Measurements from ENCODE around the gene PHTF2. TPM values are rescaled to one million over a fixed set of nuclear protein-coding genes. Genes with fewer than 3 reads are reported as not detected.

Gene PHTF2
- polyA plus RNA-seq, 3 donors = 10.1 to 34.3 (median 10.3) TPM

- no peak for TF ChIP-seq CTCF (IDR thresholded peaks at IDR 0.05)
- Mint-ChIP-seq H3K9me3 (peaks cover 31 to 55% (median 51%) of the 10 kb centered on the region in 7 donors), H3K27me3 (ENCODE audit: low read depth in 3 of 3) (no peaks in the 10 kb centered on the region), H3K36me3 (peaks cover 33 to 49% of the 10 kb centered on the region in 2 donors), H3K4me3 (no peak overlapping the region), H3K4me1 (peaks cover 24% of the 10 kb centered on the region), H3K27ac (peak overlapping the region in 1 of 7 donors; percentile 65)
- H3K27me3 ChIP-seq (ENCODE audit: control insufficient read depth in 2 of 2, insufficient read depth in 2 of 2, low read length in 2 of 2) = no peaks in the 10 kb centered on the region
- H3K4me3 ChIP-seq (replicated peaks in 1 of 3; ENCODE audit: low read depth in 2 of 3, low read length in 3 of 3) = no peak overlapping the region
- no peak overlapping the region for H2AFZ ChIP-seq (ENCODE audit: insufficient read depth, low read depth, low read length, poor library complexity, severe bottlenecking)
- no peaks in the 10 kb centered on the region for H4K20me1 ChIP-seq (ENCODE audit: insufficient read depth, low read length)
- peaks cover 40 to 45% of the 10 kb centered on the region in 2 donors for H3K9me3 ChIP-seq (replicated peaks in 1 of 2; ENCODE audit: control insufficient read depth in 1 of 2, insufficient read depth in 1 of 2, low read length in 2 of 2)
- peaks cover 81% of the 10 kb centered on the region for H3K79me2 ChIP-seq (ENCODE audit: insufficient read depth, low read length)
- intact Hi-C loops (cut with micrococcal nuclease) = no loop called here
- H3K4me1 ChIP-seq (ENCODE audit: control insufficient read depth in 1 of 2, insufficient read depth in 2 of 2, low read length in 2 of 2) = peaks cover 9 to 10% of the 10 kb centered on the region in 2 donors
- no peak for DNase-seq
- no peak overlapping the region for H3K9ac ChIP-seq (ENCODE audit: insufficient read depth, low read length, poor library complexity, severe bottlenecking)
- peaks cover 7 to 35% of the 10 kb centered on the region in 2 donors for H3K36me3 ChIP-seq (replicated peaks in 1 of 2; ENCODE audit: control insufficient read depth in 1 of 2, insufficient read depth in 2 of 2, low read length in 2 of 2)
- peak overlapping the region in 1 of 2 donors; percentile 5 for H3K27ac ChIP-seq (ENCODE audit: low read depth in 1 of 2, low read length in 2 of 2)
- no peak overlapping the region for H3K4me2 ChIP-seq (replicated peaks; ENCODE audit: extremely low read depth, low read length, poor library complexity, severe bottlenecking)
Observed at GRCh38 chr7:77819021-77819420, 20.4 kb downstream of the PHTF2 start.

DNA sequence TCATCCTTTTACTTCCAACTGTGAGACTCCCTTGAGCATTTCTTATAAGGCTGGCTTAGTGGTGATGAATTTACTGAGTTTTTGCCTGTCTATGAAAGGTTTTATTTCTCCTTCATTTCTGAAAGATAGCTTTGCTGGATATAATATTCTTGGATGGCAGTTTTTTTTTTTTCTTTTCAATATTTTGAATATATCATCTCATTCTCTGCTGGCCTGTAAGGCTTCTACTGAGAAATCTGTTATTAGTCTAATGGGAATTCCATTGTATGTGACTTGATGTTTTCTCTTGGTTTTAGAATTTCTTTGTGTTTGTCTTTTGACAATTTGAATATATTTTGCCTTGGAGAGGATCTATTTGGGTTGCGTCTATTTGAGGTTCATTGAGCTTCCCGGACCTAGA lies 22.4 kb downstream of the PHTF2 start:
- H3K36me3 Mint-ChIP-seq = peaks cover 32 to 47% of the 10 kb centered on the region in 2 donors
- Histone ChIP-seq H3K27me3 (ENCODE audit: control insufficient read depth in 2 of 2, insufficient read depth in 2 of 2, low read length in 2 of 2) (no peaks in the 10 kb centered on the region), H3K9ac (ENCODE audit: insufficient read depth, low read length, poor library complexity, severe bottlenecking) (no peak overlapping the region), H3K27ac (ENCODE audit: low read depth in 1 of 2, low read length in 2 of 2) (no peak overlapping the region), H3K79me2 (ENCODE audit: insufficient read depth, low read length) (peaks cover 75% of the 10 kb centered on the region), H4K20me1 (ENCODE audit: insufficient read depth, low read length) (no peaks in the 10 kb centered on the region), H3K4me2 (replicated peaks; ENCODE audit: extremely low read depth, low read length, poor library complexity, severe bottlenecking) (no peak overlapping the region), H3K36me3 (replicated peaks in 1 of 2; ENCODE audit: control insufficient read depth in 1 of 2, insufficient read depth in 2 of 2, low read length in 2 of 2) (peaks cover 7 to 35% of the 10 kb centered on the region in 2 donors), H3K4me3 (replicated peaks in 1 of 3; ENCODE audit: low read depth in 2 of 3, low read length in 3 of 3) (no peak overlapping the region), H3K9me3 (replicated peaks in 1 of 2; ENCODE audit: control insufficient read depth in 1 of 2, insufficient read depth in 1 of 2, low read length in 2 of 2) (peaks cover 40 to 45% of the 10 kb centered on the region in 2 donors), H2AFZ (ENCODE audit: insufficient read depth, low read depth, low read length, poor library complexity, severe bottlenecking) (no peak overlapping the region), H3K4me1 (ENCODE audit: control insufficient read depth in 1 of 2, insufficient read depth in 2 of 2, low read length in 2 of 2) (peaks cover 23 to 25% of the 10 kb centered on the region in 2 donors)
- DNase-seq = no peak
- intact Hi-C loops (cut with micrococcal nuclease) = no loop called here
- H3K9me3 Mint-ChIP-seq = peaks cover 33 to 60% (median 51%) of the 10 kb centered on the region in 7 donors
- H3K27ac Mint-ChIP-seq = no peak overlapping the region
- H3K4me3 Mint-ChIP-seq = no peak overlapping the region
- no peak for TF ChIP-seq CTCF (IDR thresholded peaks at IDR 0.05)
- WGBS (ENCODE audit: insufficient coverage) = no CpG with 5 or more reads among the region's 2 CpGs
- H3K4me1 Mint-ChIP-seq = peaks cover 38% of the 10 kb centered on the region
- no peaks in the 10 kb centered on the region for H3K27me3 Mint-ChIP-seq (ENCODE audit: low read depth in 3 of 3)

All from CD14-positive monocyte (primary cell).